HG02973 (cell line): Measurements from ENCODE around the gene SPSB3.
"Not testable (repeated sequence)": the region's sequence is repeated elsewhere in the genome, so short reads cannot be mapped to it uniquely, and the experiment has no call there.

Experiments
- ATAC-seq: cut with Tn5 transposase; IDR thresholded peaks from one replicate; pipeline ENCODE4 v1.9.1; 2021; ENCODE audit warnings: moderate library complexity; ENCODE audit not compliant: unreplicated experiment

Gene SPSB3

GRCh38 chr16:1744338-1744840 is 38.0 kb downstream of the SPSB3 start:
- no peak for ATAC-seq

DNA sequence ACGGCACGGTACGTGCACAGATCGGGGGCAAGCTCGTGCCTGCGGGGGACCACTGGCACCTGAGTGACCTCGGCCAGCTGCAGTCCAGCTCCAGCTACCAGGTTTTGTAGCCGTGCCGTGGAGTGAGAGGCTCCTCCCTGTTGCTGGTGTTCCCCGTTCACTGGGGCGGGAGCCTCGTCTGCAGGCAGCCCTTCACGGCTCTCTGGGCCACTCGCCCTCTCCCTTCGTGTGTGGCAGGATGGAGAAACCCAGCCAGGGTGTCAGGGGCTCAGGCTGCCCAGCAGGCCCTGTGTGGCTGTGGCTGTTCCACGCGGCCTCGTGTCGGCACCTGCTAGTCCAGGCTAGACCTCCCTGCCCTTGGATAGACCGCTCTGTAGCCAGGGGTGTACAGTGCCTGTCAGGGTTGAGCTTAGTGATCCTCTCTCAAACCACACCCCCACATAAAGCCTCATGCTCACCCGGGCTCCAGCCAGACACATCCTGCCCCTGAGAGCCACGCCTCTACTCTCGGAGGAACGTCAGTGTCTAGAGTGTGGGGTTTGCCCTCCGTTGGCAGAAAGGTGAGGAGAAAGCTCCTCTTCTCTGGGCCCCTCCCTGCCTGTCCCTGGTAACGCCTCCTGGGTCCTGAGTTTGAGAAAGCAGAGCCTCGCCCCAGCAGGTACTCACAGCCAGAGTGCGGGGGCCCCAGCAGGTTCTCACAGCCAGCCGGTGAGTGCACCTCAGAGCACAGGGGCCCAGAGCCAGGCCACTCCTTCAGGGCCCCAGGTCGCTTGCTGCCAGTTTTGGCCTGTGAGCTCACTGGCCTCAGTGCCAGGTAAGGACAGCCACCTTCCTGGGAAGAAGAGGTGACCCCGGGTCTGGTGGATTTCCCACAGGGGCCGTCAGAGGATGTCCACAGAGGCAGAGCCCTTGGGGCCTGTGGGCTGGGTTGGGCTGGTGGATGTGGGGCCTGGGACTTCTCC is 38.7 kb downstream of the SPSB3 start:
- ATAC-seq, result no peak

GRCh38 chr16:1741553-1742165 is 40.7 kb downstream of the SPSB3 start:
- no peak for ATAC-seq

- ATAC-seq, result no peak
Measured at GRCh38 chr16:1740781-1741490, 41.4 kb downstream of the SPSB3 start.

- no peak for ATAC-seq
Measured at GRCh38 chr16:1740234-1740633, 42.1 kb downstream of the SPSB3 start.

DNA sequence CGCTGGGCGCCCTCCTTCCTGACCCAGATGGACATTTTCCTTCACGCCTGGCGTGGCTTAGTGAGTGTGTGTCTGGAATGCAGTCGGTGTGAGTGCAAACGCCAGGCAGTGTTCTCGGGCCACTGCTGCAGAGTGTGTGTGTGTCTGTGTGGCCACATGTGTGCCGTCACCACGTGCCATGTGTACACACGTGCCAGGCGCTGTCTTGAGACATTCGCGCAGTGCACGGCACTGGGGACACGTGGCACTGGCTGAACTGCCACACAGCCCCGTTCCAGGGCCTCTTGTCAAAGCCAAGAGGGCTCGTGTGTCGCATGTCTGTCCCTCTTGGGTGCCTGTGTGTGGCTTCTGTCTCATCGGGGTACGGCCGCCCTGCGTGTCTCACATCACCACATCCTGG is 47.6 kb downstream of the SPSB3 start:
- ATAC-seq, result no peak

DNA sequence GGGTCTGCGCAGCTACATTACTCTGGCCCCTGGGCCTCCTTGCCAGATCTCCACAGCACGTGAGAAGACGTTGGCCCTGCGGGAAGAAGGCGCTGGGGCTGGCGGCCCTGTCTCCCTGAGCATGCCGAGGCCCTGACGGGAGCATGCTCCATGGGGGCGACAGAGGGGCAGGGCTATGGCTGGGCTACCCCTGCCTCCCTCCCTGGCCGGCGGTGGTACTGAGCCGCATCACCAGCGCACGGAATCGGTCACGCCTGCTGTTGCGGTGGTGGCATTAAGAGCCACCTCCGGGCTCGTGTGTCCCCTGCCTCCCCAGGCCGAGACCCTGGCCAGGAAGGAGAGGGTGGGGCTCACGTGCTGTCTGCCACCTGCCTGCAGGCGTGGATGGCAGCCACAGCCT is 48.2 kb downstream of the SPSB3 start:
- no peak for ATAC-seq

GRCh38 chr16:1732551-1732987 is 49.8 kb downstream of the SPSB3 start:
- not testable (repeated sequence) for ATAC-seq

DNA sequence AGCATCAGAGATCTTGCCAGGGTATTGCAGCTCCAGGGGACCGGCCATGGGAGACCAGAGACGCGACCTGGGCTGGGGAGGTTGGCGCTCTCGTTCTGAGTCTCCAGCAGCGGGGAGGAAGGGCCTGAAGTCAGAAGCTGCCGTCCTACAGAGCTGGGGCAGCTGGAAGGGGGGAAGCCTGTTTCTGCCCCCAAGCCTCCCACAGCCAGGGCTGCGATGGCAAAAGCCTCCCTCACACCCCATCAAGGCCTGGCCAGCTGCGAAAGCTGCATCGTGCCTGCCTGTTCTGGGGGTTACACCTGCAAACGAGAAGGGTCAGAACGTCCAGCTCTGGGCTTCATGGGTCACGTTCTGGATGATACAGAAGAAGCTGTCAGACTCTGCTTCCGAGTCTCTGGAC is 50.3 kb downstream of the SPSB3 start:
- ATAC-seq, result no peak

DNA sequence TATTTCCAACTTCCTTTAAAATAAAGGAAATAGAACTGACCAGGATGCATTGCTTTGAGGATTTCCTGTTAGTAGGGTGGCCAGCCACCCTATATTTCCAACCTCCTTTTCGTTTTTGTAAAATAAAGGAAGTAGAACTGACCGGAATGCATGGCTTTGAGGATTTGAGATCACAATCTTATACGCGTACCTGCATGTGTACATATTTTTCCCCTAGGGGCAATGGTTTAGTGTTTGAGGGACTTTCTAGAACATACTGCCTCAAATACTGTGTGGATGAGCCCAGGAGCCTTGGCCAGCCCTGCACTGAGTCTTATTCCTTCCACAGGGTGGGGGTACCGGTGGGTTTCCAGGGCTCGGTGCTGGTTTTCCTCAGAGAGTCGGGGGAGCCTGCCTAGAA is 50.8 kb downstream of the SPSB3 start:
- ATAC-seq, result no peak

- no peak for ATAC-seq
Measured at GRCh38 chr16:1731073-1731472, 51.3 kb downstream of the SPSB3 start.

DNA sequence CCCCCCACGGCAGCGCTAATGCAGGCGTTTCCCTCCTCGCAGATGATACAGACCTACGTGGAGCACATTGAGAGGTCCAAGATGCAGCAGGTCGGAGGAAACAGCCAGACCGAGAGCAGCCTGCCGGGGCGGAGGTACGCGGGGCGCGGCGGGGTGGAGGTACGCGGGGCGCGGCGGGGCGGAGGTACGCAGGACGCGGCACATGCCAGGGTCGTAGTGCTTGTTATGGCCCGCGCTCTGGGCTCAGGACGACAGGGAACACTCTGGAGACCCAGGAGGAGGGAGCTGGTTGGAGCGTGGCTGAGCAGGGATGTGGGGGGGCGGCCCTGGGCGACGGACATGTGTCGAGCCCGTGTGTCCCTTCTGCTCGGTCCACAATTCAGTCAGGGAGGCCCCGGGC is 52.9 kb downstream of the SPSB3 start:
- ATAC-seq, result no peak

DNA sequence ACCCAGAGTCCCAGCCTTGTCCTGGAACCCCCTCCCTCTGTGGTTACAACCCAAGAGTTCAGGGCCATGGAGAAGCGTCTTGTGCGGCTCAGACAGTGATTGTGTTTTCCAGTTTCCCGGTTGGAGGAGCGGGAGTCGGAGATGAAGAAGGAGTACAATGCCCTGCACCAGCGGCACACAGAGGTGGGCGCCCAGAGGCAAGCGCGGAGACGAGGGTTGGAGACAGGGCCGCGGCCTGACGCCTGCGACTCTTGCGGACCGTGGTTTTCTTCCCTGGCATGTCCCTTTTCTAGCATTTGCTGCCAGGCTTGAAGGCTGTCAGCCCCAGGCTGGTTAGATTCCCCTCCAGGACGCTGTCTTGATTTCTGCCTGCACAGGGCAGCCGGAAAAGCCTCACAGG is 53.3 kb downstream of the SPSB3 start:
- ATAC-seq, result no peak

- ATAC-seq, result no peak
Measured at GRCh38 chr16:1727651-1728624, 54.4 kb downstream of the SPSB3 start.
